HG03066 (cell line): ENCODE measurements around the gene PLXDC1.

Experiments used
- ATAC-seq: cut with Tn5 transposase; IDR thresholded peaks from one replicate; pipeline ENCODE4 v1.9.1; 2021; ENCODE audit warnings: low read depth; ENCODE audit not compliant: unreplicated experiment

Gene PLXDC1

GRCh38 chr17:39151150-39151942 lies at the start of gene PLXDC1:
TSS of gene PLXDC1 (minus strand) at chr17:39151637. CDS start at chr17:39151437, 200 bp downstream.
- ATAC-seq = no peak

- no peak for ATAC-seq
These were observed 49.6 kb upstream of the PLXDC1 start for GRCh38 chr17:39200957-39201510.

- no peak for ATAC-seq
These were observed 48.8 kb upstream of the PLXDC1 start, which contains the start of gene RPL19 for GRCh38 chr17:39200070-39200879. TSS of gene RPL19 (plus strand) at chr17:39200283. CDS start at chr17:39200345, 62 bp downstream.

GRCh38 chr17:39199820-39200069 lies 48.3 kb upstream of the PLXDC1 start:
- no peak for ATAC-seq

- ATAC-seq = no peak
These were observed 46.7 kb upstream of the PLXDC1 start for GRCh38 chr17:39198186-39198566.

- no peak for ATAC-seq
These were observed 46.1 kb upstream of the PLXDC1 start, which contains the start of gene CACNB1 for GRCh38 chr17:39197380-39198185. TSS of gene CACNB1 (minus strand) at chr17:39197669. CDS start at chr17:39197495, 174 bp downstream.

- no peak for ATAC-seq
These were observed 45.4 kb upstream of the PLXDC1 start for GRCh38 chr17:39196808-39197291.

GRCh38 chr17:39196241-39196807 lies 44.9 kb upstream of the PLXDC1 start:
- no peak for ATAC-seq

GRCh38 chr17:39195568-39196160 lies 44.2 kb upstream of the PLXDC1 start:
- ATAC-seq = no peak

- no peak for ATAC-seq
These were observed 43.6 kb upstream of the PLXDC1 start for GRCh38 chr17:39194985-39195524.

GRCh38 chr17:39194089-39194984 lies 42.9 kb upstream of the PLXDC1 start:
- ATAC-seq = no peak

- no peak for ATAC-seq
These were observed 41.9 kb upstream of the PLXDC1 start for GRCh38 chr17:39193346-39193745.

- no peak for ATAC-seq
These were observed 41.5 kb upstream of the PLXDC1 start for GRCh38 chr17:39192901-39193300.

GRCh38 chr17:39191750-39192510 lies 40.5 kb upstream of the PLXDC1 start:
- no peak for ATAC-seq

- ATAC-seq = no peak
These were observed 35.9 kb upstream of the PLXDC1 start for GRCh38 chr17:39187152-39187830.

- no peak for ATAC-seq
These were observed 35.1 kb upstream of the PLXDC1 start for GRCh38 chr17:39186481-39187002.

GRCh38 chr17:39183720-39184119 lies 32.3 kb upstream of the PLXDC1 start:
- no peak for ATAC-seq
